Mesothelial cell of epicardium (in vitro differentiated cells): ENCODE data around the gene IRF8. TPM values are rescaled to one million over a fixed set of nuclear protein-coding genes. Genes with fewer than 3 reads are reported as not detected.
A peak's percentile ranks its signal among the peaks of the same experiment; 100 is the strongest.

ENCODE experiments used
- DNase-seq, 2 experiments: peaks; one replicate each; pipeline ENCODE4 v3.0.0; 2021; ENCODE audit warnings: low spot score in 2 of 2; ENCODE audit not compliant: unreplicated experiment in 2 of 2
- H3K27ac Mint-ChIP-seq: 2 replicates; pipeline ENCODE4 v1.8.0; 2021; ENCODE audit warnings: mixed read lengths
- H3K27me3 Mint-ChIP-seq: 2 replicates; pipeline ENCODE4 v1.8.0; 2021; ENCODE audit warnings: low read depth, mixed read lengths
- H3K36me3 Mint-ChIP-seq: 2 replicates; pipeline ENCODE4 v1.8.0; 2021; ENCODE audit warnings: mixed read lengths
- H3K4me1 Mint-ChIP-seq: 2 replicates; pipeline ENCODE4 v1.8.0; 2021; ENCODE audit warnings: mixed read lengths
- H3K4me3 Mint-ChIP-seq: 2 replicates; pipeline ENCODE4 v1.8.0; 2021; ENCODE audit warnings: mild to moderate bottlenecking, moderate library complexity, mixed read lengths
- H3K9me3 Mint-ChIP-seq: 2 replicates; pipeline ENCODE4 v1.8.0; 2021; ENCODE audit warnings: mixed read lengths
- CTCF ChIP-seq: fragments of 200-600 bp; sonication (generic); IDR thresholded peaks from one replicate; pipeline ENCODE4 v1.5.0; 2021; ENCODE audit warnings: antibody characterized with exemption; ENCODE audit not compliant: unreplicated experiment
- total RNA-seq: library from RNA; stranded (reverse); gene quantifications from 3 replicates; pipeline ENCODE4 v1.2.1, GENCODE V29; 2021

IRF8 gene
- total RNA-seq, 1 donor from 2014 or later, result 5.8 TPM

GRCh38 chr16:85923153-85924021 lies 24.4 kb downstream of the IRF8 start:
- no peak for TF ChIP-seq CTCF
- peaks cover 2% of the 10 kb centered on the region for H3K27me3 Mint-ChIP-seq
- H3K36me3 Mint-ChIP-seq, result peaks cover 2% of the 10 kb centered on the region
- DNase-seq, result no peak
- peak overlapping the region; percentile 70 for H3K27ac Mint-ChIP-seq
- H3K9me3 Mint-ChIP-seq, result no peaks in the 10 kb centered on the region
- H3K4me1 Mint-ChIP-seq, result peaks cover 49% of the 10 kb centered on the region
- H3K4me3 Mint-ChIP-seq, result no peak overlapping the region

GRCh38 chr16:85924675-85925074 lies 25.7 kb downstream of the IRF8 start:
- Mint-ChIP-seq H3K4me3 (no peak overlapping the region), H3K9me3 (no peaks in the 10 kb centered on the region), H3K27me3 (peaks cover 2% of the 10 kb centered on the region), H3K27ac (peak overlapping the region; percentile 86), H3K4me1 (peaks cover 55% of the 10 kb centered on the region), H3K36me3 (peaks cover 2% of the 10 kb centered on the region)
- TF ChIP-seq CTCF, result no peak
- DNase-seq, result no peak

GRCh38 chr16:85926370-85926769 lies 27.4 kb downstream of the IRF8 start:
- Mint-ChIP-seq H3K4me3 (no peak overlapping the region), H3K27ac (no peak overlapping the region), H3K27me3 (peaks cover 2% of the 10 kb centered on the region), H3K36me3 (no peaks in the 10 kb centered on the region), H3K9me3 (no peaks in the 10 kb centered on the region), H3K4me1 (peaks cover 51% of the 10 kb centered on the region)
- DNase-seq, result no peak
- no peak for TF ChIP-seq CTCF

GRCh38 chr16:85927371-85927770 lies 28.4 kb downstream of the IRF8 start:
- peaks cover 2% of the 10 kb centered on the region for H3K27me3 Mint-ChIP-seq
- H3K27ac Mint-ChIP-seq, result no peak overlapping the region
- H3K9me3 Mint-ChIP-seq, result no peaks in the 10 kb centered on the region
- no peak for TF ChIP-seq CTCF
- H3K4me3 Mint-ChIP-seq, result no peak overlapping the region
- no peak for DNase-seq
- peaks cover 43% of the 10 kb centered on the region for H3K4me1 Mint-ChIP-seq
- H3K36me3 Mint-ChIP-seq, result no peaks in the 10 kb centered on the region

- no peak for TF ChIP-seq CTCF
- H3K9me3 Mint-ChIP-seq, result no peaks in the 10 kb centered on the region
- H3K4me1 Mint-ChIP-seq, result peaks cover 43% of the 10 kb centered on the region
- no peak overlapping the region for H3K4me3 Mint-ChIP-seq
- no peaks in the 10 kb centered on the region for H3K36me3 Mint-ChIP-seq
- peaks cover 2% of the 10 kb centered on the region for H3K27me3 Mint-ChIP-seq
- peak overlapping the region; percentile 72 for H3K27ac Mint-ChIP-seq
- DNase-seq, result no peak
Observed at GRCh38 chr16:85927959-85928358, 29.0 kb downstream of the IRF8 start.
